GM10266 (cell line): Measurements from ENCODE around the gene RTN1.

ENCODE experiments used
- DNase-seq: peaks from one replicate; pipeline ENCODE4 v3.0.0; 2012; ENCODE audit errors: extremely low spot score
- CTCF ChIP-seq: IDR thresholded peaks from 2 replicates; pipeline ENCODE4 v1.5.1; 2012; ENCODE audit warnings: mild to moderate bottlenecking, low read depth; ENCODE audit not compliant: control insufficient read depth, insufficient read depth; ENCODE audit errors: missing control alignments

RTN1 gene

GRCh38 chr14:59905188-59905587, 34.6 kb upstream of the RTN1 start:
- DNase-seq, result no peak
- no peak for TF ChIP-seq CTCF

GRCh38 chr14:59904184-59904583, 33.6 kb upstream of the RTN1 start:
- no peak for TF ChIP-seq CTCF
- no peak for DNase-seq

GRCh38 chr14:59900556-59900955, 30.0 kb upstream of the RTN1 start:
- DNase-seq, result no peak
- no peak for TF ChIP-seq CTCF

- DNase-seq, result no peak
- TF ChIP-seq CTCF, result peak; percentile 35
Measured at GRCh38 chr14:59897757-59898383, 27.3 kb upstream of the RTN1 start.

GRCh38 chr14:59895721-59896120, 25.1 kb upstream of the RTN1 start:
- DNase-seq, result no peak
- no peak for TF ChIP-seq CTCF

- no peak for DNase-seq
- TF ChIP-seq CTCF, result no peak
Measured at GRCh38 chr14:59890676-59891075, 20.1 kb upstream of the RTN1 start.

GRCh38 chr14:59882957-59883356, 12.4 kb upstream of the RTN1 start:
- no peak for DNase-seq

More at GRCh38 chr14:59882957-59883356, 12.4 kb upstream of the RTN1 start:
- no peak for TF ChIP-seq CTCF
